HCT116 (cell line): ENCODE results near the gene NEK7. TPM values are rescaled to one million over a fixed set of nuclear protein-coding genes. Genes with fewer than 3 reads are reported as not detected.

ENCODE experiments used
- ATAC-seq: fragments of 200-7000 bp; cut with Tn5 transposase; 2 replicates; pipeline ENCODE4 v1.9.1; 2020; ENCODE audit warnings: mild to moderate bottlenecking, moderate library complexity
- BruUV-seq: library from RNA; stranded (reverse); fragments of 400-500 nt; replicated peaks from 2 replicates; lab custom pipeline; 2021; lab: Mats Ljungman, UMichigan
- CTCF ChIA-PET: fragments of 300-600 bp; sonication (Branson Sonifier 250); formaldehyde crosslinking; loops from one replicate; lab custom pipeline; 2021; ENCODE audit warnings: antibody characterized with exemption; lab: Charles Lee
- POLR2A ChIA-PET: fragments of 300-600, 350-600 bp; sonication (Branson Sonifier 250); formaldehyde crosslinking; loops from one replicate; lab custom pipeline; 2021; ENCODE audit warnings: antibody characterized with exemption; lab: Charles Lee
- RAD21 ChIA-PET, 2 experiments: fragments of 300-600 bp; sonication (Branson Sonifier 250); formaldehyde crosslinking; loops; one replicate each; lab custom pipeline; 2023; ENCODE audit warnings: low total read pairs in 2 of 2; ENCODE audit not compliant: uncharacterized antibody in 2 of 2, unreplicated experiment in 2 of 2, low non-redundant PET in 1 of 2; lab: Charles Lee
- DNase-seq: peaks from one replicate; pipeline ENCODE4 v3.0.0-alpha.2; 2010; ENCODE audit warnings: low read depth, low spot score
- H2AFZ ChIP-seq: fragments of 200-600 bp; shearing (Covaris generic), sonication (generic); 2 replicates; pipeline ENCODE4 v1.6.1; 2017; ENCODE audit warnings: low read depth, mixed run types, mixed read lengths, antibody characterized with exemption, low read length; ENCODE audit not compliant: poor library complexity, severe bottlenecking
- H3K27ac ChIP-seq: 2 replicates; pipeline ENCODE4 v1.5.1; 2012; ENCODE audit warnings: low read depth, low read length
- H3K27me3 ChIP-seq: fragments of 200-600 bp; sonication (generic); 2 replicates; pipeline ENCODE4 v1.6.1; 2016; ENCODE audit warnings: mixed run types, low read length, mixed read lengths; ENCODE audit not compliant: insufficient read depth
- H3K36me3 ChIP-seq, 2 experiments: fragments of 200-500 bp in 1 of 2; fragments of 200-600 bp in 1 of 2; sonication (Bioruptor generic) in 1 of 2; sonication (generic) in 1 of 2; 2 replicates each; pipeline versions ENCODE4 v1.5.1 to v1.6.1; 2014 to 2016; ENCODE audit warnings: low read length in 2 of 2, inconsistent platforms in 1 of 2, mixed read lengths in 1 of 2, mixed run types in 1 of 2; ENCODE audit not compliant: insufficient read depth in 2 of 2, control insufficient read depth in 1 of 2
- H3K4me1 ChIP-seq, 2 experiments: fragments of 200-600 bp in 1 of 2; sonication (generic) in 1 of 2; 2 replicates each; pipeline versions ENCODE4 v1.5.1 to v1.6.1; 2012 to 2017; ENCODE audit warnings: low read length in 2 of 2, inconsistent platforms in 1 of 2, mild to moderate bottlenecking in 1 of 2, mixed read lengths in 1 of 2, mixed run types in 1 of 2, moderate library complexity in 1 of 2; ENCODE audit not compliant: insufficient read depth in 2 of 2, control insufficient read depth in 1 of 2
- H3K4me2 ChIP-seq: fragments of 200-600 bp; sonication (generic); 2 replicates; pipeline ENCODE4 v1.6.1; 2017; ENCODE audit warnings: mixed run types, low read length, mixed read lengths
- H3K4me3 ChIP-seq, 2 experiments: fragments of 200-600 bp in 1 of 2; sonication (generic) in 1 of 2; replicated peaks in 1 of 2; 2 replicates each; pipeline ENCODE4 v1.5.1; 2011 to 2016; ENCODE audit warnings: low read length in 2 of 2, control low read depth in 1 of 2, low read depth in 1 of 2, mild to moderate bottlenecking in 1 of 2, mixed read lengths in 1 of 2, mixed run types in 1 of 2
- H3K79me2 ChIP-seq: fragments of 200-600 bp; sonication (generic); 2 replicates; pipeline ENCODE4 v1.6.1; 2017; ENCODE audit warnings: mild to moderate bottlenecking, mixed run types, low read length, moderate library complexity, mixed read lengths; ENCODE audit not compliant: insufficient read depth
- H3K9ac ChIP-seq: fragments of 200-600 bp; sonication (generic); 2 replicates; pipeline ENCODE4 v1.6.1; 2016; ENCODE audit warnings: low read length, mixed read lengths
- H3K9me2 ChIP-seq: fragments of 200-600 bp; sonication (generic), shearing (Covaris generic); 2 replicates; pipeline ENCODE4 v1.6.1; 2017; ENCODE audit warnings: mixed run types, mild to moderate bottlenecking, moderate library complexity; ENCODE audit not compliant: insufficient read depth
- H3K9me3 ChIP-seq, 2 experiments: fragments of 200-500 bp in 1 of 2; fragments of 200-600 bp in 1 of 2; sonication (Bioruptor generic) in 1 of 2; sonication (generic) in 1 of 2; 2 replicates each; pipeline ENCODE4 v1.6.1; 2014 to 2017; ENCODE audit warnings: low read length in 2 of 2, mixed read lengths in 2 of 2, inconsistent platforms in 1 of 2, low read depth in 1 of 2, mild to moderate bottlenecking in 1 of 2, mixed run types in 1 of 2, moderate library complexity in 1 of 2; ENCODE audit not compliant: control insufficient read depth in 1 of 2, insufficient read depth in 1 of 2
- H4K20me1 ChIP-seq: fragments of 200-600 bp; sonication (generic), shearing (Covaris generic); 2 replicates; pipeline ENCODE4 v1.6.1; 2017; ENCODE audit warnings: mixed run types, mild to moderate bottlenecking, moderate library complexity; ENCODE audit not compliant: insufficient read depth
- EGR1 ChIP-seq: IDR thresholded peaks from 2 replicates; pipeline ENCODE4 v1.6.1; 2012; ENCODE audit warnings: low read depth
- EZH2 ChIP-seq: fragments of 200-600 bp; sonication (generic); IDR thresholded peaks from 2 replicates; pipeline ENCODE4 v1.6.1; 2017; ENCODE audit warnings: antibody characterized with exemption, mixed run types
- EZH2phosphoT487 ChIP-seq: fragments of 200-600 bp; IDR thresholded peaks from 2 replicates; pipeline ENCODE4 v1.6.1; 2018; ENCODE audit warnings: antibody characterized with exemption, borderline replicate concordance
- FOSL1 ChIP-seq: IDR thresholded peaks from 2 replicates; pipeline ENCODE4 v1.6.1; 2012; ENCODE audit warnings: low read depth
- JUND ChIP-seq: IDR thresholded peaks from 2 replicates; pipeline ENCODE4 v1.6.1; 2012
- POLR2A ChIP-seq: IDR thresholded peaks from 2 replicates; pipeline ENCODE4 v1.7.0; 2011; ENCODE audit warnings: borderline replicate concordance; ENCODE audit not compliant: insufficient read depth, insufficient read length; ENCODE audit errors: extremely low read depth
- POLR2AphosphoS5 ChIP-seq: IDR thresholded peaks from 2 replicates; pipeline ENCODE4 v1.6.1; 2011; ENCODE audit warnings: mild to moderate bottlenecking, low read depth, low read length, moderate library complexity
- SIN3A ChIP-seq: IDR thresholded peaks from 2 replicates; pipeline ENCODE4 v1.6.1; 2012; ENCODE audit warnings: low read depth
- SRF ChIP-seq: IDR thresholded peaks from 2 replicates; pipeline ENCODE4 v1.6.1; 2012; ENCODE audit warnings: low read depth
- TCF7L2 ChIP-seq: IDR thresholded peaks from 2 replicates; pipeline ENCODE4 v1.7.0; 2011; ENCODE audit warnings: borderline replicate concordance, inconsistent platforms; ENCODE audit not compliant: insufficient read depth, insufficient read length; ENCODE audit errors: extremely low read depth
- ZFX ChIP-seq: fragments of 450-650 bp; IDR thresholded peaks from 2 replicates; pipeline ENCODE4 v1.6.1; 2017
- ZNF274 ChIP-seq: fragments of 200-500 bp; sonication (Bioruptor generic); IDR thresholded peaks from 2 replicates; pipeline ENCODE4 v1.6.1; 2014; ENCODE audit warnings: mild to moderate bottlenecking, low read depth, low read length, inconsistent platforms
- intact Hi-C: fragments of 100-400 bp; cut with micrococcal nuclease; formaldehyde crosslinking; loops from 2 replicates; pipeline ENCODE4 v1.10.0; 2022
- total RNA-seq: library from RNA; stranded (reverse); gene quantifications from one replicate; pipeline ENCODE4 v1.2.1, GENCODE V29; 2021; ENCODE audit not compliant: unreplicated experiment
- TF ChIP-seq, protein P1 (sequence below): IDR thresholded peaks from 2 replicates; pipeline ENCODE4 v1.6.1; 2012
- TF ChIP-seq, protein P2 (sequence below), 3 experiments: fragments of 200-600 bp in 1 of 3; sonication (generic) in 1 of 3; IDR thresholded peaks in 2 of 3; conservative IDR thresholded peaks in 1 of 3; 2 replicates each; pipeline ENCODE4 v1.5.1; 2012 to 2017; ENCODE audit warnings: low read depth in 2 of 3, low read length in 2 of 3, antibody characterized with exemption in 1 of 3, borderline replicate concordance in 1 of 3, control low read depth in 1 of 3, mild to moderate bottlenecking in 1 of 3, mixed read lengths in 1 of 3, mixed run types in 1 of 3, moderate library complexity in 1 of 3; ENCODE audit not compliant: insufficient read depth in 1 of 3
- TF ChIP-seq, protein P3 (sequence below): IDR thresholded peaks from 2 replicates; pipeline ENCODE4 v1.6.1; 2011; ENCODE audit warnings: mild to moderate bottlenecking, low read length, moderate library complexity; ENCODE audit not compliant: insufficient replicate concordance; ENCODE audit errors: extremely low read depth
- TF ChIP-seq, protein P4 (sequence below): IDR thresholded peaks from 2 replicates; pipeline ENCODE4 v1.6.1; 2012

The NEK7 gene
- total RNA-seq, 1 experiment from 2014 or later: 33.0 TPM

DNA sequence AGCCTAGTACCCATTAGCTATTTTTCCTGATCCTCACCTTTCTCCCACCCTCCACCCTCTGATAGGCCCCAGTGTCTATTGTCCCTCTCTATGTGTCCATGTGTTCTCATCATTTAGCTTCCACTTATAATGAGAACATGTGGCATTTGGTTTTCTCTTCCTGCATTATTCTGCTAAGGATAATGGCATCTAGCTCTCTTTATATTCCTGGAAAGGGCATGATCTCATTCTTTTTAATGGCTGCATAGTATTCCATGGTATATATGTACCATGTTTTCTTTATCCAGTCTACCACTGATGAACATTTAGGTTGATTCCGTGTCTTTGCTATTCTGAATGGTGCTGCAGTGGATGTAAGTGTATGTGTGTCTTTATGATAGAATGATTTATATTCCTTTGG is 178.9 kb downstream of the NEK7 start:
- intact Hi-C loops: no loop called here
- Histone ChIP-seq H2AFZ (no peak overlapping the region), H3K9me2 (no peaks in the 10 kb centered on the region), H3K79me2 (no peaks in the 10 kb centered on the region), H4K20me1 (no peaks in the 10 kb centered on the region), H3K9ac (no peak overlapping the region), H3K4me1 (no peaks in the 10 kb centered on the region), H3K36me3 (no peaks in the 10 kb centered on the region), H3K9me3 (no peaks in the 10 kb centered on the region), H3K27ac (no peak overlapping the region), H3K4me2 (no peak overlapping the region), H3K4me3 (no peak overlapping the region), H3K27me3 (no peaks in the 10 kb centered on the region)
- CTCF ChIA-PET: no interaction called here
- POLR2A ChIA-PET: no interaction called here
- ATAC-seq (no peak), DNase-seq (no peak)
- no peak for TF ChIP-seq ZNF274
- no peak for TF ChIP-seq POLR2AphosphoS5
- TF ChIP-seq, protein P1, sequence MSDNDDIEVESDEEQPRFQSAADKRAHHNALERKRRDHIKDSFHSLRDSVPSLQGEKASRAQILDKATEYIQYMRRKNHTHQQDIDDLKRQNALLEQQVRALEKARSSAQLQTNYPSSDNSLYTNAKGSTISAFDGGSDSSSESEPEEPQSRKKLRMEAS: no peak
- TF ChIP-seq JUND: no peak
- no peak for TF ChIP-seq FOSL1
- TF ChIP-seq EZH2: no peak
- no peak for TF ChIP-seq POLR2A
- TF ChIP-seq, protein P2, sequence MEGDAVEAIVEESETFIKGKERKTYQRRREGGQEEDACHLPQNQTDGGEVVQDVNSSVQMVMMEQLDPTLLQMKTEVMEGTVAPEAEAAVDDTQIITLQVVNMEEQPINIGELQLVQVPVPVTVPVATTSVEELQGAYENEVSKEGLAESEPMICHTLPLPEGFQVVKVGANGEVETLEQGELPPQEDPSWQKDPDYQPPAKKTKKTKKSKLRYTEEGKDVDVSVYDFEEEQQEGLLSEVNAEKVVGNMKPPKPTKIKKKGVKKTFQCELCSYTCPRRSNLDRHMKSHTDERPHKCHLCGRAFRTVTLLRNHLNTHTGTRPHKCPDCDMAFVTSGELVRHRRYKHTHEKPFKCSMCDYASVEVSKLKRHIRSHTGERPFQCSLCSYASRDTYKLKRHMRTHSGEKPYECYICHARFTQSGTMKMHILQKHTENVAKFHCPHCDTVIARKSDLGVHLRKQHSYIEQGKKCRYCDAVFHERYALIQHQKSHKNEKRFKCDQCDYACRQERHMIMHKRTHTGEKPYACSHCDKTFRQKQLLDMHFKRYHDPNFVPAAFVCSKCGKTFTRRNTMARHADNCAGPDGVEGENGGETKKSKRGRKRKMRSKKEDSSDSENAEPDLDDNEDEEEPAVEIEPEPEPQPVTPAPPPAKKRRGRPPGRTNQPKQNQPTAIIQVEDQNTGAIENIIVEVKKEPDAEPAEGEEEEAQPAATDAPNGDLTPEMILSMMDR (IDR thresholded peaks at IDR 0.05 in 2 of 3, conservative IDR thresholded peaks at IDR 0.05 in 1 of 3; ENCODE audit: borderline replicate concordance in 1 of 3, insufficient read depth in 1 of 3, low read depth in 2 of 3, low read length in 2 of 3): no peak
- TF ChIP-seq, protein P3, sequence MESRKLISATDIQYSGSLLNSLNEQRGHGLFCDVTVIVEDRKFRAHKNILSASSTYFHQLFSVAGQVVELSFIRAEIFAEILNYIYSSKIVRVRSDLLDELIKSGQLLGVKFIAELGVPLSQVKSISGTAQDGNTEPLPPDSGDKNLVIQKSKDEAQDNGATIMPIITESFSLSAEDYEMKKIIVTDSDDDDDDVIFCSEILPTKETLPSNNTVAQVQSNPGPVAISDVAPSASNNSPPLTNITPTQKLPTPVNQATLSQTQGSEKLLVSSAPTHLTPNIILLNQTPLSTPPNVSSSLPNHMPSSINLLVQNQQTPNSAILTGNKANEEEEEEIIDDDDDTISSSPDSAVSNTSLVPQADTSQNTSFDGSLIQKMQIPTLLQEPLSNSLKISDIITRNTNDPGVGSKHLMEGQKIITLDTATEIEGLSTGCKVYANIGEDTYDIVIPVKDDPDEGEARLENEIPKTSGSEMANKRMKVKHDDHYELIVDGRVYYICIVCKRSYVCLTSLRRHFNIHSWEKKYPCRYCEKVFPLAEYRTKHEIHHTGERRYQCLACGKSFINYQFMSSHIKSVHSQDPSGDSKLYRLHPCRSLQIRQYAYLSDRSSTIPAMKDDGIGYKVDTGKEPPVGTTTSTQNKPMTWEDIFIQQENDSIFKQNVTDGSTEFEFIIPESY: no peak
- TF ChIP-seq SIN3A: no peak
- TF ChIP-seq, protein P4, sequence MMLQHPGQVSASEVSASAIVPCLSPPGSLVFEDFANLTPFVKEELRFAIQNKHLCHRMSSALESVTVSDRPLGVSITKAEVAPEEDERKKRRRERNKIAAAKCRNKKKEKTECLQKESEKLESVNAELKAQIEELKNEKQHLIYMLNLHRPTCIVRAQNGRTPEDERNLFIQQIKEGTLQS: no peak
- no peak for TF ChIP-seq EGR1
- TF ChIP-seq TCF7L2: no peak
- no peak for TF ChIP-seq SRF
- no peak for TF ChIP-seq ZFX
- no peak for TF ChIP-seq EZH2phosphoT487
- RAD21 ChIA-PET: no interaction called here
- BruUV-seq: no TSS peak
